Liver (tissue), 9 donors: Measurements from ENCODE around the gene TMEM245. TPM values are rescaled to one million over a fixed set of nuclear protein-coding genes. Genes with fewer than 3 reads are reported as not detected.

Experiments used
- DNase-seq: peaks from one replicate; pipeline ENCODE4 v3.0.0-alpha.2; 2017; ENCODE audit warnings: low spot score
- H3K27ac ChIP-seq, 2 donors: one replicate each; pipeline ENCODE4 v1.7.0; 2013; ENCODE audit warnings: inconsistent platforms in 2 of 2, low read length in 2 of 2, control low read depth in 1 of 2, low read depth in 1 of 2, mild to moderate bottlenecking in 1 of 2
- H3K27me3 ChIP-seq, 4 donors: one replicate each; pipeline versions ENCODE4 v1.6.1 to v1.7.0; 2013; ENCODE audit warnings: low read length in 3 of 4, inconsistent platforms in 1 of 4, mild to moderate bottlenecking in 1 of 4, moderate library complexity in 1 of 4; ENCODE audit not compliant: control insufficient read depth in 4 of 4, insufficient read depth in 4 of 4
- H3K36me3 ChIP-seq, 4 donors: one replicate each; pipeline versions ENCODE4 v1.6.1 to v1.7.0; 2013; ENCODE audit warnings: low read length in 3 of 4, mild to moderate bottlenecking in 3 of 4, low read depth in 1 of 4, moderate library complexity in 1 of 4; ENCODE audit not compliant: control insufficient read depth in 4 of 4, insufficient read depth in 3 of 4
- H3K4me1 ChIP-seq, 4 donors: one replicate each; pipeline versions ENCODE4 v1.6.1 to v1.7.0; 2013; ENCODE audit warnings: low read length in 3 of 4, mild to moderate bottlenecking in 3 of 4, moderate library complexity in 1 of 4; ENCODE audit not compliant: control insufficient read depth in 4 of 4, insufficient read depth in 4 of 4
- H3K4me3 ChIP-seq, 3 donors: one replicate each; pipeline versions ENCODE4 v1.6.1 to v1.7.0; 2013; ENCODE audit warnings: low read length in 3 of 3, control low read depth in 1 of 3, low read depth in 1 of 3, mild to moderate bottlenecking in 1 of 3
- H3K9ac ChIP-seq, 2 donors: one replicate each; pipeline ENCODE4 v1.7.0; 2013; ENCODE audit warnings: low read length in 2 of 2, mild to moderate bottlenecking in 2 of 2, moderate library complexity in 2 of 2, control low read depth in 1 of 2, low read depth in 1 of 2
- H3K9me3 ChIP-seq, 4 donors: one replicate each; pipeline versions ENCODE4 v1.6.1 to v1.7.0; 2013; ENCODE audit warnings: low read length in 3 of 4; ENCODE audit not compliant: control insufficient read depth in 4 of 4
- CTCF ChIP-seq: fragments of 150-350 bp; IDR thresholded peaks from 2 replicates; pipeline ENCODE4 v1.5.1; 2017; ENCODE audit warnings: improper control_type of control experiment, low read depth, low read length; ENCODE audit not compliant: missing input control
- EGR1 ChIP-seq, 2 donors: IDR thresholded peaks; 2 replicates each; pipeline ENCODE4 v1.6.1; 2016 to 2018; ENCODE audit warnings: antibody characterized with exemption in 2 of 2, low read depth in 2 of 2
- FOXA1 ChIP-seq: IDR thresholded peaks from 2 replicates; pipeline ENCODE4 v1.6.1; 2016; ENCODE audit warnings: antibody characterized with exemption
- FOXA2 ChIP-seq: IDR thresholded peaks from 2 replicates; pipeline ENCODE4 v1.6.1; 2016; ENCODE audit warnings: antibody characterized with exemption
- GABPA ChIP-seq, 2 donors: IDR thresholded peaks in 1 of 2; conservative IDR thresholded peaks in 1 of 2; 2 replicates each; pipeline ENCODE4 v1.6.1; 2016; ENCODE audit warnings: antibody characterized with exemption in 2 of 2, mild to moderate bottlenecking in 1 of 2, moderate library complexity in 1 of 2
- HNF4A ChIP-seq, 2 donors: conservative IDR thresholded peaks; 2 replicates each; pipeline ENCODE4 v1.6.1; 2016; ENCODE audit warnings: antibody characterized with exemption in 2 of 2, mild to moderate bottlenecking in 2 of 2
- HNF4G ChIP-seq: IDR thresholded peaks from 2 replicates; pipeline ENCODE4 v1.6.1; 2016; ENCODE audit warnings: antibody characterized with exemption
- MAX ChIP-seq: IDR thresholded peaks from 2 replicates; pipeline ENCODE4 v1.6.1; 2016; ENCODE audit warnings: antibody characterized with exemption
- RAD21 ChIP-seq, 2 donors: IDR thresholded peaks; 2 replicates each; pipeline ENCODE4 v1.6.1; 2016; ENCODE audit warnings: antibody characterized with exemption in 2 of 2, mild to moderate bottlenecking in 2 of 2
- REST ChIP-seq: IDR thresholded peaks from 2 replicates; pipeline ENCODE4 v1.6.1; 2016; ENCODE audit warnings: antibody characterized with exemption, mild to moderate bottlenecking
- RXRA ChIP-seq, 2 donors: IDR thresholded peaks; 2 replicates each; pipeline ENCODE4 v1.6.1; 2017 to 2018; ENCODE audit warnings: antibody characterized with exemption in 2 of 2, mild to moderate bottlenecking in 1 of 2
- SP1 ChIP-seq: IDR thresholded peaks from 2 replicates; pipeline ENCODE4 v1.6.1; 2018; ENCODE audit warnings: antibody characterized with exemption, mild to moderate bottlenecking
- YY1 ChIP-seq: IDR thresholded peaks from 2 replicates; pipeline ENCODE4 v1.6.1; 2016; ENCODE audit warnings: antibody characterized with exemption, mild to moderate bottlenecking
- ZBTB33 ChIP-seq: IDR thresholded peaks from 2 replicates; pipeline ENCODE4 v1.6.1; 2016; ENCODE audit warnings: antibody characterized with exemption
- WGBS: extraction: QIAGEN DNeasy Blood & Tissue Kit; methylation state at CpG from one replicate; pipeline ENCODE4 v1.1.7; 2013; 5-methylcytosine and 5-hydroxymethylcytosine counted together
- polyA plus RNA-seq, 2 donors: library from polyadenylated mRNA; stranded (reverse) in 1 of 2; unstranded in 1 of 2; fragments of 200-250 nt in 1 of 2; fragments of >200 nt in 1 of 2; fragmentation: Nextera tagmentation in 1 of 2; extraction: Ambion mirVana in 1 of 2; gene quantifications; one replicate each; pipeline versions ENCODE4 v1.2.1 to v1.2.3, GENCODE V29; 2013 to 2015
- total RNA-seq, 2 donors: library from RNA; depleted of rRNA; stranded (reverse); fragments of >200 nt; gene quantifications; one replicate each; pipeline ENCODE4 v1.2.3, GENCODE V29; 2014
- TF ChIP-seq, protein P1 (sequence below): IDR thresholded peaks from 2 replicates; pipeline ENCODE4 v1.6.1; 2016; ENCODE audit warnings: antibody characterized with exemption
- donor health status: healthy.
- donor health status: healthy.
- donor health status: healthy.
- donor health status: healthy.
- donor health status: healthy.

Gene TMEM245
- total and polyA plus RNA-seq, 4 donors, result 13.7 to 75.3 (median 31.2) TPM

DNA sequence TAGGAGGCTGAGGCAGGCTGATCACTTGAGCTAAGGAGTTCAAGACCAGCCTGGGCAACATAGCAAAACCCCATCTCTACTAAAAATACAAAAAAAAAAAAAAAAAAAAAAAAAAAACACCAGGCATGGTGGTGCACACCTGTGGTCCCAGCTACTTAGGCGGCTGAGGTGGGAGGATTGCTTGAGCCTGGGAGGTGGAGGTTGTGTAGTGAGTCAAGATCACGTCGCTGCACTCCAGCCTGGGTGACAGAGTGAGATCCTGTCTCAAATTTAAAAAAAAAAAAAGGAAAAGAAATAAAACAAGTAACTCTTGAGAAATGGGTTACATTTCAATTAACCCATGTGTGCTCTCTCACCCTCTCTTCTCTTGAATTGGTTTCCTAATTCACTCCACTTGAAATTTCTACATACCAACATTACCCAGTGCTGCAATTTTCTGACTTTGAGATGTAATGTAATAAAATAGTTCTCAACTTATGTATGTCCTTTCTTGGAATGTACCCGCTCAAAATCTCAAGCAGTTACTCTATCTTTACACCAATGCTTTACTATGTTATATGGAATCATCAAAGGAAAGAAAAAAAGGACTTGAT, 35.8 kb downstream of the TMEM245 start:
- H3K27ac ChIP-seq, result no peak overlapping the region
- peaks cover 0 to 13% (median 6%) of the 10 kb centered on the region in 4 donors for H3K4me1 ChIP-seq
- WGBS, result 98% methylated on average over 4 of the region's 4 CpGs
- no peaks in the 10 kb centered on the region for H3K27me3 ChIP-seq
- H3K9me3 ChIP-seq, result no peaks in the 10 kb centered on the region
- peaks cover 5 to 26% (median 12%) of the 10 kb centered on the region in 4 donors for H3K36me3 ChIP-seq
- TF ChIP-seq RXRA (IDR thresholded peaks at IDR 0.05), result no peak
- TF ChIP-seq, protein P1, sequence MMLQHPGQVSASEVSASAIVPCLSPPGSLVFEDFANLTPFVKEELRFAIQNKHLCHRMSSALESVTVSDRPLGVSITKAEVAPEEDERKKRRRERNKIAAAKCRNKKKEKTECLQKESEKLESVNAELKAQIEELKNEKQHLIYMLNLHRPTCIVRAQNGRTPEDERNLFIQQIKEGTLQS, result no peak
- TF ChIP-seq YY1, result no peak
- no peak for TF ChIP-seq FOXA2
- TF ChIP-seq GABPA (IDR thresholded peaks at IDR 0.05 in 1 of 2, conservative IDR thresholded peaks at IDR 0.05 in 1 of 2), result no peak
- TF ChIP-seq ZBTB33, result no peak
- no peak for TF ChIP-seq RAD21 (IDR thresholded peaks at IDR 0.05)
- no peak for TF ChIP-seq CTCF
- no peak for TF ChIP-seq SP1
- no peak for TF ChIP-seq EGR1 (IDR thresholded peaks at IDR 0.05; ENCODE audit: low read depth in 2 of 2)
- TF ChIP-seq HNF4G, result no peak
- no peak for TF ChIP-seq HNF4A (conservative IDR thresholded peaks at IDR 0.05)
- TF ChIP-seq REST, result no peak
- TF ChIP-seq MAX, result no peak
- no peak overlapping the region for H3K4me3 ChIP-seq
- DNase-seq, result no peak
- no peak overlapping the region for H3K9ac ChIP-seq

- 90% methylated on average over 7 of the region's 7 CpGs for WGBS
- DNase-seq, result no peak
- Histone ChIP-seq H3K4me3 (no peak overlapping the region), H3K27me3 (no peaks in the 10 kb centered on the region), H3K9me3 (no peaks in the 10 kb centered on the region), H3K36me3 (peaks cover 7 to 28% (median 15%) of the 10 kb centered on the region in 4 donors), H3K27ac (no peak overlapping the region), H3K4me1 (peaks cover 0 to 13% (median 6%) of the 10 kb centered on the region in 4 donors), H3K9ac (no peak overlapping the region)
- TF ChIP-seq GABPA (IDR thresholded peaks at IDR 0.05 in 1 of 2, conservative IDR thresholded peaks at IDR 0.05 in 1 of 2) (no peak), ZBTB33 (no peak), FOXA1 (no peak)
Observed at GRCh38 chr9:109083141-109083540, 36.6 kb downstream of the TMEM245 start.
